GM21390 (cell line): Measurements from ENCODE around the gene TFCP2.

Experiments used
- ATAC-seq: cut with Tn5 transposase; IDR thresholded peaks from one replicate; pipeline ENCODE4 v1.9.1; 2021; ENCODE audit not compliant: unreplicated experiment

TFCP2 gene

DNA sequence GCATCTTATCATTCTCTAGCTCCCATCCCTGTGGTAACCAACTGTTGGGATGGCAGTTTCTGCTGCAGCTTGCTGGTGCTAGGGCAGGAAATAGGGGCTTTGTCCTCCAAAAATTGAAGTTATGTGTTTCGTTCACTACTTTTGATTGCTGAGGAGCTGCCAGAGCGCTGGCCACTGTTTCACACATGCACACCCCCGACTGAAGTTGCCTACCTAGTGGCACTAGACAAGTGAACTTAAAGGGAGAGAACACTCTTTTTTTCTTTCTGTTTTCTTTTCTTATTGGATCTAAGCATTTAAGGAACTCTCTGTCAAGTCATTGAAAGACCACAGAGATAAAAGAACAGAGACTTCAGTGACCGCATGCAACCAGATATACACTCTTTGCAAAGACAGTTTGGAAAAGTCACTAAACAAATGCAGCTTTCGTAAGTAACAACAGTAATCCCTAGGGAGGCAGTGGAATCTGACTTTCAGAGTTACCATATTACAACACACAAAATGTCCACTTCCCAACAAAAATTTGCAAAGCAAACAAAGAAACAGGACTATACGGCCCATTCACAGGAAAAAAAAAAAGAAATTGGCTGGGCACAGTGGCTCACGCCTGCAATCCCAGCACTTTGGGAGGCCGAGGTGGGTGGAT, 12.0 kb downstream of the TFCP2 start:
- no peak for ATAC-seq

DNA sequence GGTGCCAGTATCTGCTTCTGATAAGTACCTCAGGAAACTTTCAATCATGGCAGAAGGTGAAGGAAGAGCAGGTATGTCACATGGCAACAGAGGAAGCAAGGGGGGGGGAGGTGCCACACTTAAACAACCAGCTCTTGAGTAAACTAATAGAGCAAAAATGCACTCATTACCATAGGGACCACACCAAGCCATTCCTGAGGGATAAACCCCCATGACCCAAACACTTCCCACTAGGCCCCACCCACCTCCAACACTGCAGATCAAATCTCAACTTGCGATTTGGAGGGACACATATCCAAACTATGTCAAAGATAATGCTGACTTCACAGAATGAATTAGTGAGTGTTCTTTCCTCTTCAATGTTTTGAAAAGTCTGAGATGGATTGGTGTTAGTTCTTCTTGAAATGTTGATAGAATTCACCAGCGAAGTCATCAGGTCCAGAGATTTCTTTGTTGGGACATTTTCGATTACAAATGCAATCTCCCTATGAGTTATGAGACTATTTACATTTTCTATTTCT, 16.6 kb downstream of the TFCP2 start:
- no peak for ATAC-seq

DNA sequence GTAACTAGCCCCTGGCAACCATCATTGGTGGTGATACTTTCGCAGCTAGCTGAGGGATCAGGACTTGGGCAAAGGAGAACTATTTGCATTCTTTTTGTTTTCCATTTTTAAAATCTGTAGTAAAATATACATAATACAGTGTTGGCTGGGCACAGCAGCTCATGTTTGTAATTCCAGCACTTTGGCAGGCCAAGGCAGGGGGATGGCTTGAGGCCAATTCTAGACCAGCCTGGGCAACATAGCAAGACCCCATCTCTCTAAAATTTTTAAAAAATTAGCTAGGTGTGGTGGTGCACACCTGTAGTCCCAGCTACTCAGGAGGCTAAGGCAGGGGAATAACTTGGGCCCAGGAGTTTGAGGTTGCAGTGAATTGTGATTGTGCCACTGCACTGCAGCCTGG, 20.0 kb downstream of the TFCP2 start:
- no peak for ATAC-seq

GRCh38 chr12:51150777-51151176, 22.2 kb downstream of the TFCP2 start:
- no peak for ATAC-seq

DNA sequence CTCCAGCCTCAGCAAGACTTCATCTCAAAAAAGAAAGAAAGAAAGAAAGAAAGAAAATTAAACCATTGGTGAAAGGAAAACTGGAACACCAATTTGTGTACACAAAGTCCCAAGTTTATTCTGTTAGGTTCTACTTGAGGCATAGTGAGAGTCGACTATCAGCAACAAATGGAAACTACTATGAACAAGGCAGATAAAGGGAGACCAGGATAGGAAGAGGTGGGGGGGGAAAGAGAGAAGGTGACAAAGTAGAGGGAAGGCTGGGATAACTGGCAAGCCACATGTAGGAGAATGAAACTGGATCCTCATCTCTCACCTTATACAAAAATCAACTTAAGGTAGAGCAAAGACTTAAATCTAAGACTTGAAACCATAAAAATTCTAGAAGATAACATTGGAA, 25.6 kb downstream of the TFCP2 start:
- no peak for ATAC-seq

DNA sequence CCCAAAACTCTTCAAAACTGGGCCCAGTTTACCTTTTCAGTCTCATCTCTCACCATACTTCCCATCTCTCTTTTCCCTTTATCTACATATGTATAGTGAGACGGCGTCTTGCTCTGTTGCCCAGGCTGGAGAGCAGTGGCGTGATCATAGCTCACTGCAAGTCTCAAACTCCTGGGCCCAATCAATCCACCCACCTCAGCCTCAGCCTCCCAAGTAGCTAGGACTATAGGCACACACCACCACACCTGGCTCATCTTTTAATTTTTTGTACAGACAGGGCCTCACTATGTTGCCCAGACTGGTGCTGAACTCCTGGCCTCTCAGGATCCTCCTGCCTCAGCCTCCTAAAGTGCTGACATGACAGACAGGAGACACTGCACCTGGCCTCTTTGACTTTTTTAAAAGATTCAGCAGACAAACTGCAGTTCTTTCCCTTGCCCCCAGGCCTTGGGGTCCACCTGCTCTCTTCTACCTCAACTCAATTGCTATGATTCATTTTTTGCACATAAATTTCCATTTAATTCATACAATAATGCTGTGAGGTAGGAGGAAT, 33.6 kb downstream of the TFCP2 start:
- no peak for ATAC-seq

- ATAC-seq: no peak
Measured at GRCh38 chr12:51132693-51133092, 40.2 kb downstream of the TFCP2 start.

GRCh38 chr12:51131745-51132521, 41.0 kb downstream of the TFCP2 start:
- ATAC-seq: no peak

GRCh38 chr12:51128919-51129318, 44.0 kb downstream of the TFCP2 start:
- no peak for ATAC-seq

- ATAC-seq: no peak
Measured at GRCh38 chr12:51127050-51127729, 45.7 kb downstream of the TFCP2 start.

- ATAC-seq: no peak
Measured at GRCh38 chr12:51126297-51126696, 46.6 kb downstream of the TFCP2 start.

- ATAC-seq: no peak
Measured at GRCh38 chr12:51124504-51124903, 48.4 kb downstream of the TFCP2 start.

DNA sequence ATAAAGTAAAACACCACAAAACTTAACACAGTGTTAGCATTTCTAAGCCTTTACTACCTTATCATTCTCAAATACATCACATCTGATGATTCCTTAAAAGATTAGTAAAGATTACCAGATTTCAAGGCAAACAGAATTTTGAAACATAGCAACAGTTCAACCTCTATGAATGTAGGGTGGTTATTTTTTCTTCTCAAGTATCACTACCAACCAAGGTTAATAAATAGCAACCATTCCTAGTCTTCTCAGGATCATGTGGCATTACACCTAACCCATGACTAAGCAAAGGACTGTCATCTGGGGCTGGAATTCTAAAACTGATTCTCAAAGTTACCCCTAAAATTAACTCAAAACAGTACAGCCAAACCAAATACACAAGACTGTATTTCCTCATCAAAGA, 50.1 kb downstream of the TFCP2 start:
- no peak for ATAC-seq

DNA sequence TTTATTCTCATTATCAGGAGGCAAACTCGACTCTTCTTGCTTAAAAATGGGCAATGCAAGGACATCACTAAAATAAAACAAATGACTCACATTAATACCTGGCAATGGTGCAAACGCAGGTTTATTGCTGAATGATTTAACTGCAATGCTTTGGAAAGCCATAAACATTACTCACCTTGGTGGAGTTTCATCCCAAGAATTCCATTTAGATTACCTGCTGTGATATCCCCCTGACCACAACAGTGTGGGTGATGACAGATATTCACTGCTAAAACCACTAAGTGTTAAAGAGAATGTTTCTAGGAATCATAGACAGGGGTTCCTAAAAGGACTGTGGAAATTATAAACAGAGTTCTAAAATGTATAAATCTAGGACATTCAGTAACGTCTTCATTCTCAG, 54.2 kb downstream of the TFCP2 start:
- no peak for ATAC-seq

GRCh38 chr12:51115533-51115932, 57.4 kb downstream of the TFCP2 start:
- no peak for ATAC-seq

- ATAC-seq: no peak
Measured at GRCh38 chr12:51108136-51108535, 64.8 kb downstream of the TFCP2 start.

DNA sequence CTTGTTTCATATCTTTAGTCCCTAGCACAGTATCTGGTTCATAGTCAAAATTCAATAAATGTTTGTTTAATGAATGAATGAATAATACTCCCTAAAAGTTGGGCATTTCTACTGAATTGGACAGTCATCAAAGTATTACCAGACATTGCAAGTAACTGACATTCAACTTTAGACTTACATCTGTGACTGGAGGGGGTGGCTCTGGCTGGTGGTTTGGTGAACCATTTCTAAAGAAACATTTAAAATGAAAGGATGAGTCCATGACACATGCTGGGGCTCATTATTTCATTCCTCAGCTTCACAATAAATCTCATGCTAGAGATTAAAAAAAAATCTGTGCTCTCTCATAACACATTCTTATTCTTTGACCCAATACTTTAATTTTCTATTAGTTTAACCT, 69.0 kb downstream of the TFCP2 start:
- ATAC-seq: no peak

- no peak for ATAC-seq
Measured at GRCh38 chr12:51098611-51099010, 74.3 kb downstream of the TFCP2 start.

- ATAC-seq: no peak
Measured at GRCh38 chr12:51090705-51091229, 82.2 kb downstream of the TFCP2 start.

GRCh38 chr12:51087818-51088217, 85.1 kb downstream of the TFCP2 start:
- ATAC-seq: no peak

GRCh38 chr12:51086933-51087332, 86.0 kb downstream of the TFCP2 start:
- no peak for ATAC-seq
